ENCODE measurements around the gene REV3L.

- TF ChIP-seq CTCF (IDR thresholded peaks at IDR 0.05) (peak in 1 of 4 experiments; percentile 16), POLR2AphosphoS5 (IDR thresholded peaks at IDR 0.05) (no peak), POLR2A (IDR thresholded peaks at IDR 0.05) (no peak), EP300 (IDR thresholded peaks at IDR 0.05) (no peak)
Observed at GRCh38 chr6:111480988-111481822, 1.8 kb downstream of the REV3L start.
